ENCODE data around the gene CELA3A.
A peak's percentile ranks its signal among the peaks of the same experiment; 100 is the strongest.

DNA sequence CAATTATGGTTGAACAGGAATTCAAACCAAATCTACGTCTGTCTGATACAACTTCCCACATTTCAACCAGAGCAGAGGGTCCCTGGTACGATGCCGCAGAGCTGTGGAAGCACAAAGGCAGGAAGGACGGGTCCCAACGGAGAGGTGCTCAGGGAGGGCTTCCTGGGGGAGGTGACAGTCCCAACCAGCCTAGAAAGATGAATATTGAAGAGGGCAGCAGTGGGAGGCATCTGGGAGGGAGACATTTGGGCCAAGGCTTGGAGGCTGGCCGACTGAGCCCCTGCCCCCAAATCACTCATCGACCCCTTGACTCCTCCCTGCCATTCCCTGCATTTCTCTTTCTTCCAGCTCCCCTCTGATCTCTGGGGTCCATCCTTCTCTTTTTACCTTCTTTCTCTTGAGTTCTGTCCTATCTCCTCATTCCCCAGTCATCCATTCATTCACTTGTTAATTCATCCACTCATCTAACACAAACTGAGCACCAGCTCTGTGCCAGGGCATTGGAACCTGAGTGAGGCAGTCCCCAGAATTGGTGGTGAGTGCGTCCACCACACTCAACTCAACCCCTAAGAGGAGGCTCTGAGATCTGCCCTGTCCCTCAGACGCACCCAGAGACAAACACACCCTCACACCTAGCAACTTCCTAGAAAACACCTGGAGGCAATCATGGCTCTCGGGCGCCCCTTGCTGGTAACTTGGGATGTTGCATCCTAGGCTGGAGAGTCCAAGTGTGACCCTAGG lies 37.8 kb upstream of the CELA3A start:
- TF ChIP-seq, protein P1, sequence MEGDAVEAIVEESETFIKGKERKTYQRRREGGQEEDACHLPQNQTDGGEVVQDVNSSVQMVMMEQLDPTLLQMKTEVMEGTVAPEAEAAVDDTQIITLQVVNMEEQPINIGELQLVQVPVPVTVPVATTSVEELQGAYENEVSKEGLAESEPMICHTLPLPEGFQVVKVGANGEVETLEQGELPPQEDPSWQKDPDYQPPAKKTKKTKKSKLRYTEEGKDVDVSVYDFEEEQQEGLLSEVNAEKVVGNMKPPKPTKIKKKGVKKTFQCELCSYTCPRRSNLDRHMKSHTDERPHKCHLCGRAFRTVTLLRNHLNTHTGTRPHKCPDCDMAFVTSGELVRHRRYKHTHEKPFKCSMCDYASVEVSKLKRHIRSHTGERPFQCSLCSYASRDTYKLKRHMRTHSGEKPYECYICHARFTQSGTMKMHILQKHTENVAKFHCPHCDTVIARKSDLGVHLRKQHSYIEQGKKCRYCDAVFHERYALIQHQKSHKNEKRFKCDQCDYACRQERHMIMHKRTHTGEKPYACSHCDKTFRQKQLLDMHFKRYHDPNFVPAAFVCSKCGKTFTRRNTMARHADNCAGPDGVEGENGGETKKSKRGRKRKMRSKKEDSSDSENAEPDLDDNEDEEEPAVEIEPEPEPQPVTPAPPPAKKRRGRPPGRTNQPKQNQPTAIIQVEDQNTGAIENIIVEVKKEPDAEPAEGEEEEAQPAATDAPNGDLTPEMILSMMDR (IDR thresholded peaks at IDR 0.05; ENCODE audit: low read depth, low read length): peak; percentile 76
- no peak for TF ChIP-seq EZH2phosphoT487 (IDR thresholded peaks at IDR 0.05; ENCODE audit: low read depth)

All from OCI-LY3 (cell line).